Measurements from ENCODE around the gene BAHD1.

The BAHD1 gene

GRCh38 chr15:40464595-40465185 is 23.9 kb downstream of the BAHD1 start:
- DNase-seq (ENCODE audit: low read depth in 1 of 2, low spot score in 1 of 2), result no peak

GRCh38 chr15:40465939-40466338 is 25.2 kb downstream of the BAHD1 start:
- DNase-seq (ENCODE audit: low read depth in 1 of 2, low spot score in 1 of 2), result no peak

- DNase-seq (ENCODE audit: low read depth in 1 of 2, low spot score in 1 of 2), result no peak
Measured at GRCh38 chr15:40466426-40467260, 25.9 kb downstream of the BAHD1 start.

GRCh38 chr15:40467261-40467615 is 26.5 kb downstream of the BAHD1 start:
- DNase-seq (ENCODE audit: low read depth in 1 of 2, low spot score in 1 of 2), result no peak

GRCh38 chr15:40468898-40469331 is 28.2 kb downstream of the BAHD1 start:
- DNase-seq (ENCODE audit: low read depth in 1 of 2, low spot score in 1 of 2), result no peak

DNA sequence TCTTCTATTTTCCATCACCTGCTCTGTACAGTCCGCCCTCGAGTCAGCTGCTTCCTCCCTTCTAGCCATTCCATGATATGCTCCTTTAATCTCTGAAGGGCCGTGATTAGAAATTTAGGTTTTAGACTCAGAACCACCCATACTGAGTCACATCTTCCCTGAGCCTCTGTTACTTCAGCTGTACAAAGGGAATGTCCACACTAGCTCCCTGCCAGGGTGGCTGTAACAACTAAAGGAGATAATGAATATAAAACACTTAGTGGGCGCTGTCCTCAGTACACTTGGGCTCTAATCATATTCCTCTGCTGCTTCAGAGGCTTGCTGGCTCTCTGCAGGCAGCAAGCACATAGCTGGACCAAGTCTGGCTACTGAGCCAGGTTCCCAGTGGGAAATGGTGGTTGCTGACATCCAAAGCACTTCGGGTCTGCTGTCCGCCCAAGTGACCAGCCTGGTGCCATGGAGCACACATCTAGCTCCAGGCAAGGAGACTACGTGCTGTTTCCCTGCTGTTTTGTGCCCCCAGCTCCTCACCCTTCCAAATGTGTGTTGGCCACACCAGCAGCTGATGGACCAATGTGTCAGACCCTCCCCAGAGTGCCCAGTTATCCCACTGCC is 29.1 kb downstream of the BAHD1 start:
- no peak for DNase-seq (ENCODE audit: low read depth in 1 of 2, low spot score in 1 of 2)

DNA sequence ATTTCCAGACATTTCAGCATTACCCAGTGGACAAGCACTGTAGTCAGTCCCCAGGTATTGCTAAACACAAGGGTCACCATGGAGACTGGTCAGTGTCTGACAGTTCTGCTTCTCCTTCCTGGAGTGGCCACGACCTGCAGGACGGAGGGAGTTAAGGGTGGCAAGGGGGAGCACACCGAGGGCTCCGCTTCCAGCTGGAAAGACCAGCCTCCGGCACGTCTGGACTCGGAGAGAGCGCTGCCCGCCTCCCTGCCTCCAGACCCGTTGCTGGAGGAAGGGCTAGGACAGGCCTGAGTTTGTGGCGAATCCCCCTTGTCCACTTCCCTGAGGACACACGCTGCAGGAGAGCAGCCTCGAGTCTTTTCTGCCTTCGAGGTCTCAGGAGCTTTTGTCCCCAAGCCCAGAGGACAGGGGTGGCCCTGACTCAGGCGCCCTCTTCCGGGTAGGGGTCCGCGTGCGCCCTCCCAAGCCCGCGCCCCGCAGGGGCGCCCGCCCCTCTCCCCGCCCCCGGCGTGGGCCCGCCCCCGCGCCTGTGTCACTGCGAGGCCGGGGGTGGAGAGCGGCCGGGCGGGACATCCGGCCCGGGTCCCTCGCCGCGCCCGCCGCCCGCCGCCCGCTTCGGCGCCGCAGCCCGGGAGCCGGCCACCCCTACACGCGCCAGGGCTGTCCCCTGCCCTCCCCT is 29.8 kb downstream of the BAHD1 start, which contains the start of gene CHST14:
Gene CHST14, plus strand, starts transcription at position 562 of the 682 bp plus-strand sequence. CDS start 230 bp downstream, outside the sequence.
- peak; percentile 35 to 54 for DNase-seq (ENCODE audit: low read depth in 1 of 2, low spot score in 1 of 2)

DNA sequence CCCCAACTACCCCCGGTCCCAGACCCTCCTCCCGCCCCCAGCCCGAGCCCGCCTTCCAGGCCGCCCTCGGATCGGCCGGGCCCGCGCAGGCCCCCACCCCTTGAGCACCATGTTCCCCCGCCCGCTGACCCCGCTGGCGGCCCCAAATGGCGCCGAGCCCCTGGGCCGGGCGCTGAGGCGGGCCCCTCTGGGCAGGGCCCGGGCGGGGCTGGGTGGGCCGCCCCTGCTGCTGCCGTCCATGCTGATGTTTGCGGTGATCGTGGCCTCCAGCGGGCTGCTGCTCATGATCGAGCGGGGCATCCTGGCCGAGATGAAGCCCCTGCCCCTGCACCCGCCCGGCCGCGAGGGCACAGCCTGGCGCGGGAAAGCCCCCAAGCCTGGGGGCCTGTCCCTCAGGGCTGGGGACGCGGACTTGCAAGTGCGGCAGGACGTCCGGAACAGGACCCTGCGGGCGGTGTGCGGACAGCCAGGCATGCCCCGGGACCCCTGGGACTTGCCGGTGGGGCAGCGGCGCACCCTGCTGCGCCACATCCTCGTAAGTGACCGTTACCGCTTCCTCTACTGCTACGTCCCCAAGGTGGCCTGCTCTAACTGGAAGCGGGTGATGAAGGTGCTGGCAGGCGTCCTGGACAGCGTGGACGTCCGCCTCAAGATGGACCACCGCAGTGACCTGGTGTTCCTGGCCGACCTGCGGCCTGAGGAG is 30.5 kb downstream of the BAHD1 start:
- DNase-seq (ENCODE audit: low read depth in 1 of 2, low spot score in 1 of 2), result peak in 1 of 2 donors; percentile 9

GRCh38 chr15:40471808-40472150 is 31.0 kb downstream of the BAHD1 start:
- no peak for DNase-seq (ENCODE audit: low read depth in 1 of 2, low spot score in 1 of 2)

DNA sequence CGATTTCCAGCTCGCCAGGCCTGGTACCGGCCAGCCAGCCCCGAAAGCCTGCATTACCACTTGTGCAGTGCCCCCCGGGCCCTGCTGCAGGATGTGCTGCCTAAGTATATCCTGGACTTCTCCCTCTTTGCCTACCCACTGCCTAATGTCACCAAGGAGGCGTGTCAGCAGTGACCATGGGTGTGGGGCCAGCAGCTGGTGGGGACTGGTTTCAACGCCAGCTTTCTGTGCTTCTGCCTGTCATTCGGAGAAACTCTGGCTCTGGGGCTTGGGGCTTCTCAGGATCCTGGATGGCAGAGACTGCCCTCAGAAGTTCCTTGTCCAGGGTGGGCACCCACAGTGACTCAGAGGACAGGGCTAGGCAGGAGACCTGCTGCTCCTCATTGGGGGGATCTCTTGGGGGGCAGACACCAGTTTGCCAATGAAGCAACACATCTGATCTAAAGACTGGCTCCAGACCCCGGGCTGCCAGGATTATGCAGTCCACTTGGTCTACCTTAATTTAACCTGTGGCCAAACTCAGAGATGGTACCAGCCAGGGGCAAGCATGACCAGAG is 31.5 kb downstream of the BAHD1 start:
- DNase-seq (ENCODE audit: low read depth in 1 of 2, low spot score in 1 of 2), result no peak

DNA sequence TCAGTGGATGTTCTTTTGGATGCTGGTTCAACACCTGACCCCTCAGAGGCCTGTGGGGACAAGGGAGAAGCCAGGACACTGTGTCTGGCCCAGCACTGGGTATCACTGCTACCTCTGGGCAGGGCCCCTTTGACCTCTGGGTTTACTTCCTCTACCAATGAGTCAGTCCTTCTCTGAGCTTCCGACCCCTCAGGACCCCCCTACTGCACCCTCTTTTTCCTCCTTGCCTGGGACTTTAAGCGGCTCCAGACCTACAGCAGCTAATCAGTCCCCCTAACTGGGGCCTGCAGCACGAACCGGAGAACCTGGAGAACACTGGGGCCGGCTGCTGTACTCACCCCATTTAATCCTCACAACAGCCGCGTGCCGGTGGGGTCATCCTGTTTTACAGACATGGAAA is 33.8 kb downstream of the BAHD1 start:
- DNase-seq (ENCODE audit: low read depth in 1 of 2, low spot score in 1 of 2), result no peak

DNA sequence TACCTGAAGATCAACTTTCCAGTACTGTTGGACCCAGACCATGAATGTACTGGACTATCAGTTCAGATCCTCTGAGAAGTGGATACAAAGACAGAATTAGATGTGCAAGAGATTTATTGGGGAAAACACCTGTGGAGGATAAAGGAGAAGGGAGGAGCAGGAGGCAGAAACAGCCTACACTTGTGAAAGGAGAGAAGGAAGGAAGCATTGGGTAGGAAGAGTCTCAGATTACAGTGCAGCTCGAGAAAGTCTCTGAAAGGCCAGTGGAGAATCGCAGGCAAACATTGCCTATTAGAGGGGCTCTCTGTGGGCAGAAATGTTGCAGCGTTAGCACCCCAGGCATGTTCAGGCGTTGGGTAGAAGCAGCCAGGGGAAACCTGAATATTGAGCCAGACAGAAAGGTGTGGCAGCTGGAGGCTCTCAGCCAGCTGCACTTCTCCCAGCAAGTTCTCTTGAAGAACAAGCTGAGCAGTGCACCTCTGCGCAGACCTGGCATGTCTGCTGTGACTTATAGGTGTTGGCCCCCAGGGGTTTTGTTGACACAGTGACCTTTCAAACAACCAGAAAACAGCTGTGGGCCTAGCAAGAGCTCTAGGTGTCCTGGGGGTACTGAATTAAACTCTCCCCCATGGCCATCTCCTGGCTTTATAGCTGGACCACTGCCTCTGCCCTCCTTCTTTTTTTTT is 37.0 kb downstream of the BAHD1 start:
- no peak for DNase-seq (ENCODE audit: low read depth in 1 of 2, low spot score in 1 of 2)

- no peak for DNase-seq (ENCODE audit: low read depth in 1 of 2, low spot score in 1 of 2)
Measured at GRCh38 chr15:40479024-40479423, 38.3 kb downstream of the BAHD1 start.

GRCh38 chr15:40481341-40482074 is 40.8 kb downstream of the BAHD1 start:
- no peak for DNase-seq (ENCODE audit: low read depth in 1 of 2, low spot score in 1 of 2)

GRCh38 chr15:40483919-40484318 is 43.2 kb downstream of the BAHD1 start:
- DNase-seq (ENCODE audit: low read depth in 1 of 2, low spot score in 1 of 2), result no peak

- DNase-seq (ENCODE audit: low read depth in 1 of 2, low spot score in 1 of 2), result no peak
Measured at GRCh38 chr15:40486066-40486770, 45.5 kb downstream of the BAHD1 start.

- no peak for DNase-seq (ENCODE audit: low read depth in 1 of 2, low spot score in 1 of 2)
Measured at GRCh38 chr15:40487816-40488682, 47.3 kb downstream of the BAHD1 start.

Measured in stimulated activated CD4-positive, alpha-beta T cell treated with anti-CD3 and anti-CD28 coated beads, Interleukin-15, amount 100 ng/mL, for 1 hour (primary cell).